Left kidney (tissue), 2 donors: Measurements from ENCODE around the gene IFRD1. TPM values are rescaled to one million over a fixed set of nuclear protein-coding genes. Genes with fewer than 3 reads are reported as not detected.

ENCODE experiments used
- DNase-seq: peaks from one replicate; pipeline ENCODE4 v3.0.0-alpha.2; 2013
- polyA plus RNA-seq: library from polyadenylated mRNA; unstranded; fragments of 120-200 nt; gene quantifications from one replicate; pipeline ENCODE4 v1.2.1, GENCODE V29; 2013; ENCODE audit not compliant: insufficient read length

The IFRD1 gene
- polyA plus RNA-seq, 1 donor, result 49.2 TPM

DNA sequence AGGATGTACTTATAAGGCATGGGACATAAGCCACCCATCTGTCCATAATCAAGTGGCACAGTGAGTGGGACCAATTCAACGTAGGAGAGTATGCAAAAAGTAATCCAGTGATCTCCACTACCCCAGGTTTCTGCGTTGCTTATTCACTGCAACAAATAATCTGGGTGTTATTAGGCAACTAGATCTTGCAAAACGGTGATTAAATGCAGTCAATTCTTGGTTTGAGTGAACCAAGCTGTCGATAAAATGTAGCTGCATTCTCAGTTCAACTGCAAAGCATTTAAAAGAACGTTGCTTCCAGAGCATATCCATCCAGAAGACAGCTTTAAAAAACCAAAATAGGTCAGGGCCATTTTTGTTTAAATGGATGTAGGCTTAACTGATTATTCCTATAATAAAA is 35.5 kb downstream of the IFRD1 start:
- DNase-seq, result no peak

DNA sequence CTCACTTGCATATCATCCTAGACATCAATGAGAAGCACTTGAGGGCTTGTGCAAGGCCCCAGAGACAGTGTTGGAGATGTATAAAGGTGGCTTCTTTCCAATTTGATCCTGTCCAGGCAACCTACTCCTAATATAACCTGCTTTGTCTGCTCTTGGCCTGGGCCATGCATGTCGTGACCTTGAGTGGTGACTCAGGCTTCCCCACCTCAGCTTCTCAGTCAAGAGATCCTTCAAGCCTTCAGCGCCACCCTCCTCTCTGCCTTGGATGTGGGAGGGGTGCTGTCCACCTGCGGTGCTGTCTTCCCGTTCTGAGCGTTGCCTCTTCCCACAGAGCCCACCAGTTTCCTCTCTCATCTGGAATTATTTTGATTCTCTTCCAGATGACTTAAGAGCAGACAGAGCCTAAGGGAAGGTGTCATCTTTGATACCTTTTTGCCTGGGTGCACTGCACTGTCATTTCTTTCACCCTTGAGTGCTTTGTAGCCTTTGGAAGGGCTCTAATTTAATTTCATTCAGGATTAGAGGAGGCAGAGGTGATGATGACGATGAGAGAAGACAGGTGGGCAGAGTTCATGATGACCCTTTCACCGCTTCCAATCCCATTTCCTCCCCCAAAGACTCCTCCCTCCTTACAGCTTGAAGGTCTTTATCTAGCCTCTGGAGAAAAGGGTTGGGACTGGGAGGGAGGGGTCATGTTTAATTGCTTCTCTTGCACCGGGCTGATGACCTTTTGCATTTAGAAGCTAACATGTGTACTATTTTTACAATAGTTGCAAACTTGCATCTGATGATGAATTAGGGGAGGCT is 37.4 kb downstream of the IFRD1 start:
- DNase-seq, result no peak

DNA sequence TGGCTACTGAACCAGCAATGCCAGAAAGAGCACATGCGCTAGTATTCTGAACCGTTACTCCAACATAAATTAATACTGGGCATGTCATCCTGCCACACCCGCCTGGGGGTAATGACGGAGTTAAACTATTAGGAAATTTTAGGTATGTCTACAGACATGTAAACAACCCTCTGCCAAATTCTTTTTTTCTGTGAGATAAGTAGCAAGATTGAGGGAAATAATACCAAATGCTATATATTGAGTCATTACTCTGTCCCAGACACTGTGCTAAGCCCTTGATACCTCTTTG is 37.9 kb downstream of the IFRD1 start:
- DNase-seq, result no peak

DNA sequence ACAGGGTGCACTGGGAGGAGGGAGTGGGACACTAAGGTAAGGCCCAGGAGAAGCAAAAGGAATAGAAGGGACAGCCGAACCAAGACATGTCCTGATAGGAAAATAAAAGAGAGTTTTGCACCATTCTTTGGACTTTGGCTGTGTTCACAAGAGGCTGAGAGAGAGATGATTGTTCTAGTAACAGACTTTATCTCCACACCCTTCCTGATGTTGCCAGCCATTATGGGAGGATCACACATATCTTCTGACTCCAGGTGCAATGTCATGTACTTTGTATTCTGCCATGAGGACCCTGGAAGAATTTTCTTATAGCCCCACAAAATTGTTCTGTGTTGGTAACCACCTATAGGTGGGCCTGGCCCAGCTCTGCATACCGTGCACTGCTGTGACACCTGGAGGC is 41.9 kb downstream of the IFRD1 start:
- DNase-seq, result no peak

DNA sequence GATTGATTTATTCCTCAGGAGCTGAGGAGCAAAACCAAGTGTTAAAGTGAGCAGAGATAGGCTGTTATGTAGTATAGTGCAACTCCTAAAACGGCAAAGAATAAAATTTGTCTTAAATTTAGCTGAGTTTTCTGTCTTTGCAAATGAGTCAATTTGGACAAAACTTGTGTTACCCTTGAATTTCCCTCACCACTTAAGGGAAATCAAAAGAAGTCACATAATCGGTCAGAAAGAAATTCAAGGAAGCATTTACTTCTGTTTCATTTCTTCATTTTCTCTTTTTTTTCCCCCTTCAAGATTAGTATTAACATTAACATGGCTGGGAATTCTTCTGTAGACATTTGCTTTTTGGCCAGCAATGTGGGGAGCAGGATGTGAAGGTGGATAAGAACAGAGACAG is 44.4 kb downstream of the IFRD1 start:
- no peak for DNase-seq

DNA sequence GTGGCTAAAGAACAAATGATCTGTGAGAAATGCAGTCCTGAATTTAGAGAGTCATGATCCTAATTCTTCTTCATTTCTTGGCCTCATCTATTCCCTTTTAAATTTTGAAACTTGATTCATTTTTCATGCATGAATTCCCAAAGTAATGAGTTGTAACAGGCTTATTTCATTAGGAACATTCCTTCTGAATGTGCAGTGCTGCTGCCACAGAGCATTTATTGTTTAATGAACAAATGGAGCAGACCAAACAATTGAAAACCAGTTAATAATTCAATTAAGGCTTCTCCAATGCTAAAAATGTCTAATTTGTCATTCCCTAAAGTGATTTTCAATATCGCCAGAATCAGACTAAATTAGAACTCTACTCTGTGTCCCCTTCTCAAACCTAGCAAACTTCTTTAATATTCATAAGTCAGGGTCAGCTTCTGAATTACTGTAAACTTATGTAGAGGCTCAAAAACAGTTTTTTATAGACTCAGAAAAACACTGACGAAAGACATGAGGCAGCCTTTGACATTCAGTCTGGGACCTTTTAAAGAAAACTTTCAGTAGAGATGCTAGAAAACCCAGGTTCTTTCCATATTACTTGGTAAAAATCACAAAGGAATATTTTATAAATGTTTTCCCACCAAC is 45.0 kb downstream of the IFRD1 start:
- no peak for DNase-seq

DNA sequence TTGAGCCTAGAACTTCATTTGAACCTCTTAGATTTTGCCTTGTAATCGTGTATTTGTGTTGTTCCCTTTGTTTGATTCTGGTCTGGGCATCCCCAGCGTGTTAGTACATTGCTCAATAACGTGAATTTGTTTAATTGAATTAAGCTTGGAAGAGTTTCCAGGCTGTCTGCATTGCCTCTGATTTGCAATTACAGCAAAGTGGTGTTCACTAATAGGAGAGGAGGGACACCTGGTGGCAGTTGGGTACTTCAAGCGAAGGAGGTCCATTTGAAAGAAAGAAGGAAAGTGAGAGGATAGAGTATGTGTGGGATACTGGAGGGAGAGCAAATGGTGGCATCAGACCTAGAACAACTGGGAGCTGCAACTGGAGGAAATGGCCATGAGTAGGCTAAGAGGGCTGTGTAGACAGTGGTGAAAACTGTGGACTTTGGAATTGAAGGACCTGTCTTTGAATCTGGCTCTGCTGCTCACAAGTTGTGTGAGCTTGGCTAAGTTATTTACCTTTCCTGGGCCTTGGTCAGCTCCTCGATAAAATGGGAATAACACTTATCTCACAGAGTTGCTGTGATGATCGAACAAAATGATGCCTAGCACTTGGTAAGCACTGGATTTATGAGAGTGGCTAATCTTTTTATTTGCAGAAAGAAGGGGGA is 45.7 kb downstream of the IFRD1 start:
- peak; percentile 43 for DNase-seq

DNA sequence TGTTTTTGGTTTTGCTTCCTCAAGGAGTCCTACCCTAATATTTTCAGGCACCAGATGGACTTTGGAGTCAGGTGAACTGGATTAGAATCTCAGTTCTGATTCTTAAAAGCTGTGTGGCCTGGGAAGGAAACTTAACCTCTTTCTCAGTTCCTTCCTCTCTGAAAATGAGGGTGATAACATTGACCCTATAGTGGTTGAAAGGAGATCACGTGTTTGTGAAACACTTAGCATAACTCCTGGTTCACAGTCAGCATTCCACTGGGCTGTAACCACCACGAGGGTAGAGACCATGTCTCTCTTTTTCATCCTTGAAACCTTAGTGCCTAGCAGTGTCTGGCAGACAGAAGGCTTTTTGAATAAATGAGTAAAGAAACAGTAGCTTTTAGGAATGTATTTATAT is 47.2 kb downstream of the IFRD1 start:
- DNase-seq, result no peak

DNA sequence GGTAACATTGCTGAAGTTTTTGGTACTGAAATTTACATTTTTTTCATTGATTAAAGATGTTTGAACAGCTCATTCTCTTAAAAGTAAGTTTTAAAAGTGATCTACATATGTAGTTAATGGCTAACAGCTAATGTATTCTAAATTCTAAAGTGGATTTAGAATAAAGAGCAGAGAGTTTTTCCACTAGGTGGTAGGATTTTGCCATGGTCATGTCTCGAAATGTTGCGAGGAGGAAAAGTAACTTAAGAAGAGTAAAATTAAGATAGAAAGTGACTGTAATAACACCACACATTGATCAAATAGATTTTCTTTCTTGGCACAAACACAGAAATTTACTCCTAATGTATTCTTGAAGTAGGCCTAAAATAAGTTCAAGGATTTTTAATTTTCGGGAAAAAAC is 50.4 kb downstream of the IFRD1 start:
- peak; percentile 18 for DNase-seq

DNA sequence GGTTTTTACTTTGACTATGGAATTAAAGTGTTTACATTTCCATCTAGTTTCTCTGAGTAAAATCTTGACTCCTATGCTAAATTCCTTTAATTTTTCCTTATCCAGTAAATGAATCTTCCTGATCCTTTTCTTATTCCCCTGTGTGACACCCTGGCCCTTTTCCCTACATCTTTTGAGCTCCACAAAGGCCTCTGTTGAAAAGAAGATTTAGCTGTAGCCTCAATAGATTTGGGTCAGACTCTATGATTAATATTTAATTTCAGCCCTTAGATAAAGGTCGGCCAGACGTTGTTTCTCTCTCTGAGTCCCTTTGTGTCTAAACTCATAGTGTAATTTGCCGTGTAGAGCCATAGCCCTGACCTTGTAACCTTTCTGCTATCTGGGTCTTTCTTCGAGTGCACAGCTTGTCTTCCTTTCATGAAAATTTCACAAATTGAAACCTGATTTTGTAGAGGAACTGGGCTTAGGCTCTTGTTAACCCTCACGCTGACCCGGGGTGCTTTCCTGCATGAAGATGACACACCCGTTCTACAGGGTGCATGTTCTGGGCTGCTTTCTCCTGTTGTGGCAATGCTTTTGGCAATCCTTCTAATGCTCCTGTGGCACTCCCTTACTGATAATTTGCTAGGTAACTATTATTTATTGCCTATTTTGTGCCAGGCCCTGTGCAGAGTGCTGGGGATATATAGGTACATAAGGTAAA is 51.7 kb downstream of the IFRD1 start:
- no peak for DNase-seq

DNA sequence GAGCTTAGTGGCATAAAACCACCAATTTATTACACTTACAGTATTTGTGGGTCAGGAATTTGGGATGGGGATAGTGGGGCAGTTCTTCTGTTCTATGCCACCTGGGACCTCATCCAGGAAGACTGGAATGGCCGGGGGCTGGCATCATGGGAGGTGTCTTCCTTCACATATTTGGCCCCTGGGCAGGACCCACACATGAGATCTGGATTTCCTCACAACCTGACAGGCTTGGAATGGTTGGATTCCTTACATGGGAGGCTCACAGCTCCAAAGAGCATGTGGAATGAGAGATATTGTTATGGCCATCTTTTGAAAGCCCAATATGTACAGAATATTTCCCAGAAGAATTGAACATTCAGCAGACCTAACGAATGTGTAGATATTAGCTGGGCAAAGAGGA is 52.4 kb downstream of the IFRD1 start:
- DNase-seq, result no peak

DNA sequence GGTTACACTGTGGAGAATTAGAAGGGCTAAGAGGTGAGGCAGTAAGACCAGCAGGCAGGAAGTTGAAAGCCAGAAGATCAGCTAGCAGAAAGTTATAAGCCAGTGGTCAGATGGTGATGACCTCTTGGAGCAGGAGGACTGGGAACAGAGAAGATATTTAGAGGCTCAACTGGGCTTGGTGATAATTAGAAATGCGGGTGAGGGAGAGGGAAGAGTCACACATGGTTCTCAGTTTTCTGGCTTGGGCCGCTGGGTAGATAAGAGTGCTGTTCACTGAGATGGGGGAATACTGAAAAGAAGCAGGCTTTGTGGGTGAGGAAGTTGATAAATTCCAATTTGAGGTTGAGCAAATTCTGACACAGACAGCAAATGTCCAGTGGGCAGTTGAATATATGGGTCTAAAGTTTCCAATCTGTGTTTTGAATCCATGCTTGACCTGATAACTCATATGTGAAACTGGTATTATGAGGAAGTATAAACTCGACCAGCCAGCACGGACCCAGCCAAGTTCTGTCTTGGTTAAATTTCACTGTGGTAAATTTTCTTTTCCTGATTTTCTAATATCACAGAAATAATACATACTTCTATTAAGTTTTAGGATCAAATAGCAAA is 53.2 kb downstream of the IFRD1 start:
- no peak for DNase-seq

DNA sequence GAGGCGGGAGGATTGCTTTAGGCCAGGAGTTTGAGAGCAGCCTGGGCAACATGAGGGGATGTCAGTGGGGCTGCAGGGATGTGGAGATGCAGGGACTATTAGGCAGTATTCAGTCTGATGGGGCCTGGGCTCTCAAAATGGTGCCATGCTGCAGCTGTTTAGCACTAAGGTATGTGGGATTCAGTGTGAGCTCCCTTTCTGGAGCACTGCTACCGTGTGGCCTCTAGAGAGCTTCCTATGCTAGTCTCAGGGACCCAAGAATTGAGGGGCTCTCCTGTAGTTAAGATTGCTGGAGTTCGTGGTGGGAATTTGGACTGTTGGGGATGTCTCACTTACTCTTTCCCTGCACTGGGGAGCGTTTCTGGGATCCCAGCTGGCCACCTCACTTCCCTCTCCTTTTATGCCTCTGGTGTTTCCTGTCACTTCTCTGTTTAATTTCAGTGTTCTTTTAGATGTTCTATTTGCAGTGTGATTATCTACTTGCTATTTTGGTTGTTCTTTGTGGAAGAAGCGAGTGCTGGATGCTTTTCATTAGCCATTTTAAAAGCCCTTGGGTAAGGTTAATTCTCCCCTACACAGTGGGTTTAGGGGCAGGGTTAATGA is 53.9 kb downstream of the IFRD1 start:
- DNase-seq, result no peak

DNA sequence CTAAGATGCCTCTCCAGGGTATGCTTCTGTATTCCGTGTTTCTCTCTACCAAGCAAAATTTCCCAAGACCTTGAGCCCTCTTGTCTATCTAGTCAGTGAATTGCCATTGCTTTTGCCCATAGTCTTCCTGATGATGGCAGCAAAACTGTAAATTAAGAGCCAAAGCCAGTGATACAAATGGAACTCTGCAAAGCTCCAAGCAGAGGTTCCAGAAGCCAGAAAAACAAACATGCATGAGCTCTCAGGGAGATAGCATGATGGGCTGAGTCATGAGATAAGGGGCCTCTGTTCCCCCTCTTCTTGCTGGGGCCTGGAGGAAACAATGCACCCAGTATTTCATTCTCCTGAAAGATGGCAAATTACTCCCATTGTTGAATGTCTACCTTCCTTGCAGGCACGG is 55.2 kb downstream of the IFRD1 start:
- DNase-seq, result no peak

DNA sequence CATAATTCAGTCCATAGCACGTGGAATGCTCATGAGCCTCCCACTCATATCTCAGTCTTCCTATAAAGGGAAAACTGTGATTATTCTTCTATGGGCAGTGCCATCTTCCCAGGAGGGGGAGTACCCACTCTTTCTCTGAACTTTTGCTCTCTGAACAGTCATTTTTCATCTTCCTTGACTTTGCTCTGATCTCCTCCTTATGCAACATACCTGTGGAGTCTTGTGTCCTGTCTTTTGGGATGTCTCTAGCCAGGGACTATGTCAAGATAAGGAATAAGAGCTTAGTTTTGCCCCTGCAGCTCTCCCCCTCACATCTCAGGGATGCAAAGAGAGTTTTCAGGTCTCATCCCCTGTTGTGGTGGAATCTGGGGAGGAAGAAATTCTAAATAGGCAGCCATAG is 58.1 kb downstream of the IFRD1 start:
- no peak for DNase-seq

DNA sequence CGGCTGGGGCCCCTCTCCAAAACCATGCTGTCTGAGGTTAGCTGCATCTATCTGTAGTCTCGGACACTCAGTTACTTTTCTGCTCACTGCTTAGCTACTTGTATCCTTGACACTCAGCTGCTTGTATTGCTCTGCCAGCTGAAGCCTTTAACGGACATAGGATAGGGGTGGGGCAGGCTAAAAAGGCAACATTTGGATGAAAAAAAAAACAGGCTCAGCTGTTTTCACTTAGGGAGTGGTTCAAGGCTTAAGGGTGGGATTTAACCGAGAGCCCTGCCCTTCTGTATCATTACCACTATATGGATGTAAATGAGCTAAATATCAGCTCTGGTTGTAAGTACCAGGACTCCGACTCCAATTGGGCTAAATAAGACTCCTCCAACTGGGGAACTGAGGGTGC is 59.1 kb downstream of the IFRD1 start:
- no peak for DNase-seq

DNA sequence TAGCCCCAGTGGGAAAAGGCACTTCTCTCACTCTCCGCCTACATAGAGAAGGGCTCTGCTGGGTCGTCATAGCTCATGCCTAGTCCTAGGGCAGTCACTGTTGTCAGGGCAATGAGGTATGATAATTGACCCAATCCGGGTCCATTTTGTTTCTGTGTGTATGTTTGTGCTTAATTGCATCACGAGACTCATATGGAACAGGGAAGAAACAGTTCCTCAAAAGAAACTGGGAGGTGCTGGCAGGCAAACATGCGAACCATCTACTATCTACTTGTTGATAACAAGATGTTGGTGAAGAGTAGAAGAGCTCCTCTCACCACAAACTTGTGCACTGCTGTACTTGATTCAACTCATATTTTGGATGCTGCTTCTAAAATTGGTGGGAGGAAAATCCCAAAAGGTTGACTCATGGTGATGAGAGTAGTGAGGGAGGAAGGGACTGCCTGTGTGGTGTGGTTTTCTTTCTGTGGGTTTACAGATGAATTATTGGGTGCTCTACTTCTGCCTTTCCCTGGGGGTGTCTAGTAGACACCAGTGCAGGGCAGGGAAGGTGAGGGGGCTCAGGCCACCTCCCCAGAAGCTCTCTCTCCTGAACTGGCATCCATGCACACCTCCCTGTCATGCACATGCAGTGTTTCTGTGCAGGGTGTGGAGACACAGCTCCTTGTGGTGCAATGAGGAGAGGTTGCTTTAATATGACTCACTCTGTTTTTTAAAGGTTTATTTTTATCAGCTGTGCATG is 59.9 kb downstream of the IFRD1 start:
- no peak for DNase-seq

DNA sequence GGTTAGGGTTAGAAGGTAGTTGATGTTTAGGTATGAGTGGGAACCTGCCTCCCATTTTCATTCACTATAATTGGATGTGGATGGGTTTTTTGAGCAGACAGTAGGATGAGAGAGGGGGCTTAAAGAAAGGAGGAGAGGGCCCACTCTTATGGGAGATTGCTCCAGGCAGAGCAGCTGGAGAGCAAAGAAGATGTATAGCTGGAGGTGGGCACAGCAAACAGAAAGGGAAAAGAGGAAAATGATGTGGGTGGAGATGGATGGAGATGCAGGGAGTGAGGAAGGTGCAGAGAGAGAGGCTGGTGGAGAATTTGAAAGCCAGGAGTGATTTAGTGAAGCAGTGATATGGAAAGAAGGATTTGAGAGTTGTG is 60.5 kb downstream of the IFRD1 start:
- DNase-seq, result no peak

DNA sequence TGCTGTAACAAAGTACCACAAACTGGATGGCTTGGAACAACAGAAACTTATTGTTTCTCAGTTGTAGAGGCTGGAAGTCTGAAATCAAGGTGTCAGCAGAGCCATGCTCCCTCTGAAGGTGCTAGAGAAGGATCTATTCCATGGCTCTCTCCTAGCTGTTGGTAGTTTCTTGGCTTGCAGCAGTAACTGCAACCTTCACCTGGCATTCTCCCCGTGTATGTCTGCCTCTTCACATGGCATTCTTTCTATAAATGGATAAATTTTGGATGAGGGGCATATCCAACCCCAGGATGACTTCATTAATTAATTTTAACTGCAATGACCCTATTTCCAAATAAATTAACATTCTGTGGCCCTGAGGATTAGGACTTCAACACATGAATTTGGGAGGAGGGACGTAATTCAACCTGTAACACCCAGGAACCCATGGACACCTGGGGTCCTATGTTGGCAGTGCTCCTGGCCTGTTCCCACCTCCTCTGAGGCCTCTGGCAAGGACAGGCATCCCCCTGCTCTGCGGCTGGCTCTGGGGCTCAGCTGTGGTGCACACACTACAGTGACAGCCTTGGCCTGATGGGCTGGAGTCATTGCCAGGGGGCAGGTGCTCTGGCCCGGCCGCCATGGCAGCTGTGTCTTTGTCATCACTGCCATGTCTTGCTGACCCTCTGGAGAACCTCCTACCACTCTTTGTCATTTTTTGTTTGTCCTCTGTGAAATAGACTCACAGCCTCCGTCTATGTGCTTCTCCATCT is 61.4 kb downstream of the IFRD1 start:
- no peak for DNase-seq

DNA sequence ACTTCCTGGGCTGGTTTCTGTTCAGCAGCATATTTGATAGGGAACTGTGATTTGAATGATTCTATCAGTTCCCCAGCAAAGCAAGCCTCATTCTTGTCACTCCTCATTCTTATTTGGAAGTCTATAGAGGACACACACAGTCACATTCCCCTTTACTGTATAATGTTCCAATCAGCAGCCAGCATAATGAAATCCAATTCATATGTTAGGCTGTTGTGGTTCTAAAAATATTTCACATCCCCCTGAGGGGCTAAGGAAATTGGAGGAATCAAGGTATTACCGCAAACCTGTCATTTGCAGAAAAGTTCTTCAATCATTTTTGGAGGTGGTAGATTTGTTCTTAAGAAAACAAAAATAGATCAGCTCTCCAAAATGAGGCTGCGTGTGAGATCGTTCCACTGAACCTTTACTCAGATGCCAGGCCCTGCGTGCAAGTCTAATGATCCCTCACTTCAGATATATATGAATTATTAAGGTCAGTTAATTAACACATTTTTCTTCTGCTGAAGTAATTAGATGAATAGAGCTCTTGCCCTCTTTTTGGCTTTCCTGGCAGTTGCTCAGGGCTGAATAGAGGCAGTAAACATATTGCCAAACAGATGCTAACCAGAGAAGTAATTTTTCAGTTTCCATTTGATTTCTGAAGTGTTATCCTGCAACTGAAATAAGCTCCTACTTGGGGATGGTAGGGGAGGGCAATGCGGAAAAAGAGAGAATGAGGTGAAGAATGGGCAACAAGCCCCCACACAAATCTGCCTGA is 62.4 kb downstream of the IFRD1 start:
- DNase-seq, result no peak
